MM.1S (cell line): ENCODE measurements around the gene CTSC.

Experiments used
- CTCF ChIP-seq: fragments of 300-600 bp; sonication (generic); IDR thresholded peaks from 2 replicates; pipeline ENCODE4 v1.5.1; 2016; ENCODE audit warnings: antibody characterized with exemption, low read length, mixed read lengths
- EZH2 ChIP-seq: fragments of 300-600 bp; sonication (generic); optimal IDR thresholded peaks from 2 replicates; pipeline ENCODE3; 2017; ENCODE audit warnings: low read depth, mild to moderate bottlenecking, antibody characterized with exemption, low read length, mixed read lengths
- EZH2phosphoT487 ChIP-seq: fragments of 300-600 bp; sonication (generic); IDR thresholded peaks from 2 replicates; pipeline ENCODE4 v1.6.1; 2018; ENCODE audit warnings: antibody characterized with exemption, low read length

- TF ChIP-seq CTCF = no peak
- no peak for TF ChIP-seq EZH2
- no peak for TF ChIP-seq EZH2phosphoT487
These were observed 30.8 kb downstream of the CTSC start for GRCh38 chr11:88306785-88307184.
